OCI-LY7 (cell line): Measurements from ENCODE around the gene ACIN1. TPM values are rescaled to one million over a fixed set of nuclear protein-coding genes. Genes with fewer than 3 reads are reported as not detected.

Experiments
- BruUV-seq: library from RNA; stranded (reverse); fragments of 400-500 nt; replicated peaks from 2 replicates; lab custom pipeline; 2021; lab: Mats Ljungman, UMichigan
- CTCF ChIA-PET: fragments of 300-600 bp; sonication (Branson Sonifier 250); formaldehyde crosslinking; loops from one replicate; lab custom pipeline; 2022; ENCODE audit warnings: antibody characterized with exemption; ENCODE audit not compliant: unreplicated experiment; lab: Charles Lee
- POLR2A ChIA-PET: fragments of 300-600 bp; sonication (Branson Sonifier 250); formaldehyde crosslinking; loops from one replicate; lab custom pipeline; 2022; ENCODE audit warnings: antibody characterized with exemption; lab: Charles Lee
- DNase-seq: peaks from one replicate; pipeline ENCODE4 v3.0.0-alpha.2; 2015; ENCODE audit warnings: low spot score
- H2AFZ ChIP-seq: fragments of 200-600 bp; sonication (generic), shearing (Covaris generic); 2 replicates; pipeline ENCODE4 v1.6.1; 2014; ENCODE audit warnings: mild to moderate bottlenecking, antibody characterized with exemption, low read length, moderate library complexity
- H3K27ac ChIP-seq: fragments of 200-600 bp; sonication (generic); 2 replicates; pipeline ENCODE4 v1.5.1; 2014; ENCODE audit warnings: mixed run types, low read depth, mild to moderate bottlenecking, moderate library complexity, low read length, inconsistent platforms; ENCODE audit not compliant: poor library complexity, severe bottlenecking
- H3K36me3 ChIP-seq: fragments of 200-600 bp; sonication (generic); 2 replicates; pipeline ENCODE4 v1.6.1; 2014; ENCODE audit warnings: mild to moderate bottlenecking, antibody characterized with exemption, low read length, moderate library complexity, mixed read lengths; ENCODE audit not compliant: insufficient read depth
- H3K4me1 ChIP-seq: fragments of 200-600 bp; sonication (generic); 2 replicates; pipeline ENCODE4 v1.5.1; 2014; ENCODE audit warnings: mild to moderate bottlenecking, low read length; ENCODE audit not compliant: insufficient read depth, poor library complexity, severe bottlenecking
- H3K4me2 ChIP-seq: fragments of 200-600 bp; sonication (generic); 2 replicates; pipeline ENCODE4 v1.6.1; 2014; ENCODE audit warnings: mild to moderate bottlenecking, low read length
- H3K4me3 ChIP-seq: fragments of 200-600 bp; sonication (generic); 2 replicates; pipeline ENCODE4 v1.5.1; 2014; ENCODE audit warnings: mild to moderate bottlenecking, low read depth, low read length; ENCODE audit not compliant: poor library complexity, severe bottlenecking
- H3K79me2 ChIP-seq: fragments of 200-600 bp; sonication (generic); 2 replicates; pipeline ENCODE4 v1.6.1; 2016; ENCODE audit warnings: low read depth, mild to moderate bottlenecking, low read length, moderate library complexity, mixed read lengths; ENCODE audit not compliant: insufficient read depth
- H3K9me2 ChIP-seq: fragments of 200-600 bp; sonication (generic); 2 replicates; pipeline ENCODE4 v1.6.1; 2016; ENCODE audit warnings: mild to moderate bottlenecking, low read length, mixed read lengths; ENCODE audit not compliant: insufficient read depth
- H3K9me3 ChIP-seq: fragments of 200-600 bp; sonication (generic); 2 replicates; pipeline ENCODE4 v1.6.1; 2014; ENCODE audit warnings: mild to moderate bottlenecking, mixed run types, low read length, mixed read lengths
- H4K20me1 ChIP-seq: fragments of 200-600 bp; sonication (generic); 2 replicates; pipeline ENCODE4 v1.6.1; 2014; ENCODE audit warnings: mild to moderate bottlenecking, antibody characterized with exemption, low read length, moderate library complexity, mixed read lengths; ENCODE audit not compliant: insufficient read depth
- EZH2phosphoT487 ChIP-seq: fragments of 200-600 bp; sonication (generic); IDR thresholded peaks from 2 replicates; pipeline ENCODE4 v1.6.1; 2018; ENCODE audit warnings: low read depth, borderline replicate concordance, mild to moderate bottlenecking, mixed run types, antibody characterized with exemption, low read length, moderate library complexity, mixed read lengths
- intact Hi-C: fragments of 100-400 bp; cut with micrococcal nuclease; formaldehyde crosslinking; loops from one replicate; pipeline ENCODE4 v1.10.0; 2022; ENCODE audit not compliant: unreplicated experiment
- total RNA-seq, 2 experiments: library from RNA; depleted of rRNA in 1 of 2; stranded (reverse); fragments of >200 nt in 1 of 2; shearing (Covaris generic) in 1 of 2; gene quantifications; 2 replicates each; pipeline ENCODE4 v1.2.3, GENCODE V29; 2014 to 2022
- TF ChIP-seq, protein P1 (sequence below): fragments of 200-600 bp; sonication (generic); conservative IDR thresholded peaks from 2 replicates; pipeline ENCODE4 v1.5.1; 2014; ENCODE audit warnings: mild to moderate bottlenecking, antibody characterized with exemption, low read length, moderate library complexity, mixed read lengths

Gene ACIN1
- total RNA-seq, 2 experiments from 2014 or later, result 107 to 206 TPM

DNA sequence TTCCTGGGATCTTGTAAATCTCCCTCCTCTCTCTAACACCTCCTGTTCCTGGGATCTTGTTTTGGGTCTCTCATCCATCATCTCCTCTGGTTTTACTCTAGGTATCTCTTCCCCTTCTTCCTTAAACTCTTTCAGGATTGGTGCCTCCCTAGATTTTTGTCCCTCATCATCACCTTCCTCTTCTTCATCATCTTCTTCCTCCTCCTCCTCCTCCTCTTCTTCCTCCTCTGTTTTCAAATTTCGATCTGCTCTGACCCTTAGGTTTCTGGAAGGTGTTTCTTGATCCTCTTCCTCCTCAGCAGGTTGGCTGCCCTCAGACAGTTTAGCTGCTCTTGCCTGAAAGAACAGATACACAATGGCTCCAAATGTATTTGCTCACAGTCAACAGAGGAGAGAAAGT lies 14.5 kb downstream of the ACIN1 start:
- TF ChIP-seq, protein P1, sequence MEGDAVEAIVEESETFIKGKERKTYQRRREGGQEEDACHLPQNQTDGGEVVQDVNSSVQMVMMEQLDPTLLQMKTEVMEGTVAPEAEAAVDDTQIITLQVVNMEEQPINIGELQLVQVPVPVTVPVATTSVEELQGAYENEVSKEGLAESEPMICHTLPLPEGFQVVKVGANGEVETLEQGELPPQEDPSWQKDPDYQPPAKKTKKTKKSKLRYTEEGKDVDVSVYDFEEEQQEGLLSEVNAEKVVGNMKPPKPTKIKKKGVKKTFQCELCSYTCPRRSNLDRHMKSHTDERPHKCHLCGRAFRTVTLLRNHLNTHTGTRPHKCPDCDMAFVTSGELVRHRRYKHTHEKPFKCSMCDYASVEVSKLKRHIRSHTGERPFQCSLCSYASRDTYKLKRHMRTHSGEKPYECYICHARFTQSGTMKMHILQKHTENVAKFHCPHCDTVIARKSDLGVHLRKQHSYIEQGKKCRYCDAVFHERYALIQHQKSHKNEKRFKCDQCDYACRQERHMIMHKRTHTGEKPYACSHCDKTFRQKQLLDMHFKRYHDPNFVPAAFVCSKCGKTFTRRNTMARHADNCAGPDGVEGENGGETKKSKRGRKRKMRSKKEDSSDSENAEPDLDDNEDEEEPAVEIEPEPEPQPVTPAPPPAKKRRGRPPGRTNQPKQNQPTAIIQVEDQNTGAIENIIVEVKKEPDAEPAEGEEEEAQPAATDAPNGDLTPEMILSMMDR, result no peak
- TF ChIP-seq EZH2phosphoT487, result no peak
- no peaks in the 10 kb centered on the region for H4K20me1 ChIP-seq
- intact Hi-C loops, result no loop called here
- no TSS peak for BruUV-seq
- H3K4me3 ChIP-seq, result no peak overlapping the region
- no peak overlapping the region for H2AFZ ChIP-seq
- H3K79me2 ChIP-seq, result no peaks in the 10 kb centered on the region
- no peaks in the 10 kb centered on the region for H3K9me3 ChIP-seq
- H3K36me3 ChIP-seq, result peaks cover 100% of the 10 kb centered on the region
- no peaks in the 10 kb centered on the region for H3K9me2 ChIP-seq
- CTCF ChIA-PET, result no interaction called here
- POLR2A ChIA-PET, result interaction anchor here (1.2 kb wide), 1 partner anchor 12 kb away, joined by 5 read pairs; no protein-coding TSS in a partner anchor
- H3K27ac ChIP-seq, result no peak overlapping the region
- H3K4me2 ChIP-seq, result no peak overlapping the region
- DNase-seq, result no peak
- no peaks in the 10 kb centered on the region for H3K4me1 ChIP-seq

DNA sequence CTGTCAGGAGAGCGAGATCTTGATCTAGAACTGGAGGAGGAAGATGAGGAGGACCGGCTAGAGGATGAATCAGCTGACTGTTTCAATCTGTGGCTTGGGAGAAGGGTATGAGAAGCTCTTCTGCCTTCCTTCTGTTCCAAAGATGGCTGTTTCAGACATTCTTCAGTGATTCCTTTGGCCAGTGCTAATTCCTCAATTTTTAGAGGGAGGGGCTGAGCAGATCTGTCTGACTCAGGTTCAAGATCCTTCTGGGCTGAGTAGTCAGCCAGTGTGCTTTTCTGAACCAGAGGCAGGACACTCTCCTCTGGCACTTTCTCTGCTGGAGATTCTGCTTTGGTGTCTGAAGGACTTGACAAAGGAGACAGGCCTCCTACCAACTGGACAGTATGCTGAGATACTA lies 15.2 kb downstream of the ACIN1 start:
- TF ChIP-seq, protein P1, result no peak
- TF ChIP-seq EZH2phosphoT487, result no peak
- H3K79me2 ChIP-seq, result no peaks in the 10 kb centered on the region
- no peaks in the 10 kb centered on the region for H3K9me2 ChIP-seq
- H3K4me2 ChIP-seq, result no peak overlapping the region
- H4K20me1 ChIP-seq, result no peaks in the 10 kb centered on the region
- ChIA-PET CTCF (no interaction called here), POLR2A (no interaction called here)
- H3K36me3 ChIP-seq, result peaks cover 100% of the 10 kb centered on the region
- H3K9me3 ChIP-seq, result no peaks in the 10 kb centered on the region
- no peak overlapping the region for H2AFZ ChIP-seq
- intact Hi-C loops, result no loop called here
- H3K27ac ChIP-seq, result no peak overlapping the region
- H3K4me1 ChIP-seq, result no peaks in the 10 kb centered on the region
- BruUV-seq, result no TSS peak
- H3K4me3 ChIP-seq, result no peak overlapping the region
- DNase-seq, result no peak

DNA sequence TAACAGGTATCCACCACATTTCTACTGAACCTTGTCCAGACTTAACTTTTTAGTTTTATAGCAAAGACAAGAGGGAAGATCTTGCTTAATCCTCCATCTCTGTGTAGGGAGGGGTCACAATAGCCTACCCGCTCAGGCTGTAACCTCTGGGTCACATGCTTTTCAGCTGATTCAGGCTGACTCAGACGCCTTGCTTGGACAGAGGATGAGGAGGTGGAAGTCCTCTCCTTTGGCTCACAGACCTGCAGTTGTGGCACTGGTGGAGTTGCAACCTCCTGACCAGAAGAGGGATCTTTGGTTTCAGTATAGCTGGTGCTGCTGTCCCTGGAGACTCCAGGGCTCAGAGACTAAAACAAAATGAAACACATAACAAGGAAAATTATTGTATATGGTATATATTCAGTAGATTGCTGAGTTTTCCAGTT lies 16.2 kb downstream of the ACIN1 start:
- intact Hi-C loops, result no loop called here

More for the DNA sequence above, 16.2 kb downstream of the ACIN1 start:
- peaks cover 100% of the 10 kb centered on the region for H3K36me3 ChIP-seq
- no peak for DNase-seq
- no peaks in the 10 kb centered on the region for H3K4me1 ChIP-seq
- no peak for TF ChIP-seq EZH2phosphoT487
- TF ChIP-seq, protein P1, result no peak
- no peaks in the 10 kb centered on the region for H4K20me1 ChIP-seq
- H3K4me3 ChIP-seq, result no peak overlapping the region
- H3K27ac ChIP-seq, result peak overlapping the region; percentile 11
- no peaks in the 10 kb centered on the region for H3K9me2 ChIP-seq
- H3K9me3 ChIP-seq, result no peaks in the 10 kb centered on the region
- H3K79me2 ChIP-seq, result no peaks in the 10 kb centered on the region
- no peak overlapping the region for H3K4me2 ChIP-seq
- BruUV-seq, result no TSS peak
- ChIA-PET POLR2A (no interaction called here), CTCF (interaction anchor here (0.9 kb wide), 1 partner anchor 15 kb away, joined by 3 read pairs; no protein-coding TSS in a partner anchor)
- H2AFZ ChIP-seq, result no peak overlapping the region
